Calu3 (cell line): Measurements from ENCODE around the gene NUP50. TPM values are rescaled to one million over a fixed set of nuclear protein-coding genes. Genes with fewer than 3 reads are reported as not detected.

Experiments
- BruUV-seq: library from RNA; stranded (reverse); fragments of 400-500 nt; replicated peaks from 2 replicates; lab custom pipeline; 2021; lab: Mats Ljungman, UMichigan
- CTCF ChIA-PET: fragments of 300-600 bp; sonication (Branson Sonifier 250); formaldehyde crosslinking; loops from one replicate; lab custom pipeline; 2022; ENCODE audit warnings: antibody characterized with exemption; lab: Charles Lee
- DNase-seq: peaks from one replicate; pipeline ENCODE4 v3.0.0; 2022
- H3K27ac Mint-ChIP-seq: one replicate; pipeline ENCODE4 v1.8.0; 2022; ENCODE audit warnings: mixed read lengths; ENCODE audit not compliant: unreplicated experiment
- H3K27me3 Mint-ChIP-seq: one replicate; pipeline ENCODE4 v1.8.0; 2022; ENCODE audit warnings: mixed read lengths; ENCODE audit not compliant: unreplicated experiment
- H3K36me3 Mint-ChIP-seq: one replicate; pipeline ENCODE4 v1.8.0; 2022; ENCODE audit warnings: mild to moderate bottlenecking, moderate library complexity, mixed read lengths; ENCODE audit not compliant: insufficient read depth, unreplicated experiment
- H3K4me1 Mint-ChIP-seq: one replicate; pipeline ENCODE4 v1.8.0; 2022; ENCODE audit warnings: mild to moderate bottlenecking, low read depth, mixed read lengths; ENCODE audit not compliant: unreplicated experiment
- H3K4me3 Mint-ChIP-seq: one replicate; pipeline ENCODE4 v1.8.0; 2022; ENCODE audit warnings: mild to moderate bottlenecking, low read depth, moderate library complexity, mixed read lengths; ENCODE audit not compliant: unreplicated experiment
- H3K9me3 Mint-ChIP-seq: one replicate; pipeline ENCODE4 v1.8.0; 2022; ENCODE audit warnings: low read depth, mixed read lengths; ENCODE audit not compliant: unreplicated experiment
- CTCF ChIP-seq: fragments of 200-600 bp; IDR thresholded peaks from one replicate; pipeline ENCODE4 v1.8.0; 2022; ENCODE audit warnings: antibody characterized with exemption; ENCODE audit not compliant: unreplicated experiment
- intact Hi-C: fragments of 100-400 bp; cut with micrococcal nuclease; formaldehyde crosslinking; loops from one replicate; pipeline ENCODE4 v1.10.0; 2022; ENCODE audit not compliant: unreplicated experiment
- total RNA-seq: library from RNA; stranded (reverse); gene quantifications from 2 replicates; pipeline ENCODE4 v1.2.3, GENCODE V29; 2022

The NUP50 gene
- total RNA-seq, 1 experiment from 2014 or later, result 107 TPM

- H3K27ac Mint-ChIP-seq, result no peak overlapping the region
- H3K9me3 Mint-ChIP-seq, result no peaks in the 10 kb centered on the region
- CTCF ChIA-PET, result interaction anchor here (1.1 kb wide), 1 partner anchor 16 kb away, joined by 3 read pairs; no protein-coding TSS in a partner anchor
- no TSS peak for BruUV-seq
- no peaks in the 10 kb centered on the region for H3K4me1 Mint-ChIP-seq
- DNase-seq, result no peak
- H3K27me3 Mint-ChIP-seq, result no peaks in the 10 kb centered on the region
- H3K4me3 Mint-ChIP-seq, result no peak overlapping the region
- intact Hi-C loops, result no loop called here
- H3K36me3 Mint-ChIP-seq, result peaks cover 16% of the 10 kb centered on the region
- no peak for TF ChIP-seq CTCF
Measured at GRCh38 chr22:45212992-45213751, 49.4 kb downstream of the NUP50 start.

- H3K4me1 Mint-ChIP-seq, result no peaks in the 10 kb centered on the region
- intact Hi-C loops, result no loop called here
- no TSS peak for BruUV-seq
- no peak overlapping the region for H3K27ac Mint-ChIP-seq
- no peaks in the 10 kb centered on the region for H3K36me3 Mint-ChIP-seq
- no peak for TF ChIP-seq CTCF
- CTCF ChIA-PET, result no interaction called here
- H3K27me3 Mint-ChIP-seq, result no peaks in the 10 kb centered on the region
- no peak overlapping the region for H3K4me3 Mint-ChIP-seq
- H3K9me3 Mint-ChIP-seq, result no peaks in the 10 kb centered on the region
- DNase-seq, result no peak
Measured at GRCh38 chr22:45216133-45217003, 52.6 kb downstream of the NUP50 start.

- TF ChIP-seq CTCF, result no peak
- H3K27ac Mint-ChIP-seq, result no peak overlapping the region
- no peak for DNase-seq
- no peaks in the 10 kb centered on the region for H3K9me3 Mint-ChIP-seq
- intact Hi-C loops, result no loop called here
- CTCF ChIA-PET, result interaction anchor here (0.5 kb wide), 1 partner anchor 54 kb away, joined by 3 read pairs; no protein-coding TSS in a partner anchor
- no peaks in the 10 kb centered on the region for H3K36me3 Mint-ChIP-seq
- H3K4me1 Mint-ChIP-seq, result no peaks in the 10 kb centered on the region
- no peak overlapping the region for H3K4me3 Mint-ChIP-seq
- no TSS peak for BruUV-seq
- no peaks in the 10 kb centered on the region for H3K27me3 Mint-ChIP-seq
Measured at GRCh38 chr22:45217345-45217744, 53.6 kb downstream of the NUP50 start.

- intact Hi-C loops, result no loop called here
- CTCF ChIA-PET, result interaction anchor here (0.5 kb wide), 1 partner anchor 55 kb away, joined by 3 read pairs; no protein-coding TSS in a partner anchor
- no peaks in the 10 kb centered on the region for H3K9me3 Mint-ChIP-seq
- peaks cover 1% of the 10 kb centered on the region for H3K4me1 Mint-ChIP-seq
- no peak for TF ChIP-seq CTCF
- no peaks in the 10 kb centered on the region for H3K36me3 Mint-ChIP-seq
- H3K27ac Mint-ChIP-seq, result no peak overlapping the region
- no peaks in the 10 kb centered on the region for H3K27me3 Mint-ChIP-seq
- no peak for DNase-seq
- H3K4me3 Mint-ChIP-seq, result no peak overlapping the region
- BruUV-seq, result no TSS peak
Measured at GRCh38 chr22:45217806-45218205, 54.1 kb downstream of the NUP50 start.
